Activated T-helper 1 cell treated with Interleukin-2 at 50 U/mL for 16 hours (primary cell): ENCODE data around the gene RAB3GAP2.
A peak's percentile ranks its signal among the peaks of the same experiment; 100 is the strongest.
"Not testable (repeated sequence)": the region's sequence is repeated elsewhere in the genome, so short reads cannot be mapped to it uniquely, and the experiment has no call there.

ENCODE experiments used
- DNase-seq: peaks from one replicate; pipeline ENCODE4 v3.0.0-alpha.2; 2020; ENCODE audit warnings: low read depth

The RAB3GAP2 gene

GRCh38 chr1:220272047-220272840, at the start of gene RAB3GAP2:
TSS of gene RAB3GAP2 (minus strand) at chr1:220272453. CDS start at chr1:220272337, 116 bp downstream.
- DNase-seq: peak; percentile 96

GRCh38 chr1:220321758-220322157, 49.5 kb upstream of the RAB3GAP2 start:
- no peak for DNase-seq

GRCh38 chr1:220320709-220321108, 48.5 kb upstream of the RAB3GAP2 start:
- no peak for DNase-seq

GRCh38 chr1:220318673-220319072, 46.4 kb upstream of the RAB3GAP2 start:
- no peak for DNase-seq

- no peak for DNase-seq
Observed at GRCh38 chr1:220317161-220317560, 44.9 kb upstream of the RAB3GAP2 start.

- no peak for DNase-seq
Observed at GRCh38 chr1:220316305-220316704, 44.1 kb upstream of the RAB3GAP2 start.

- DNase-seq: no peak
Observed at GRCh38 chr1:220315070-220315839, 43.0 kb upstream of the RAB3GAP2 start.

GRCh38 chr1:220313576-220313975, 41.3 kb upstream of the RAB3GAP2 start:
- DNase-seq: no peak

- not testable (repeated sequence) for DNase-seq
Observed at GRCh38 chr1:220310147-220310546, 37.9 kb upstream of the RAB3GAP2 start.

GRCh38 chr1:220307607-220308006, 35.4 kb upstream of the RAB3GAP2 start:
- DNase-seq: no peak

GRCh38 chr1:220306339-220306738, 34.1 kb upstream of the RAB3GAP2 start:
- DNase-seq: no peak

GRCh38 chr1:220303871-220304270, 31.6 kb upstream of the RAB3GAP2 start:
- no peak for DNase-seq

- no peak for DNase-seq
Observed at GRCh38 chr1:220301630-220302029, 29.4 kb upstream of the RAB3GAP2 start.

- DNase-seq: no peak
Observed at GRCh38 chr1:220300442-220301121, 28.3 kb upstream of the RAB3GAP2 start.

- no peak for DNase-seq
Observed at GRCh38 chr1:220299337-220299736, 27.1 kb upstream of the RAB3GAP2 start.

- DNase-seq: no peak
Observed at GRCh38 chr1:220298470-220299205, 26.4 kb upstream of the RAB3GAP2 start.

GRCh38 chr1:220296981-220297380, 24.7 kb upstream of the RAB3GAP2 start:
- no peak for DNase-seq

GRCh38 chr1:220294846-220295301, 22.6 kb upstream of the RAB3GAP2 start:
- DNase-seq: no peak

- no peak for DNase-seq
Observed at GRCh38 chr1:220291580-220291979, 19.3 kb upstream of the RAB3GAP2 start.

- no peak for DNase-seq
Observed at GRCh38 chr1:220290140-220290761, 18.0 kb upstream of the RAB3GAP2 start.

- DNase-seq: no peak
Observed at GRCh38 chr1:220287129-220287528, 14.9 kb upstream of the RAB3GAP2 start.
